ENCODE results near the gene ITGA6.
"Not testable (repeated sequence)": the region's sequence is repeated elsewhere in the genome, so short reads cannot be mapped to it uniquely, and the experiment has no call there.

Gene ITGA6

DNA sequence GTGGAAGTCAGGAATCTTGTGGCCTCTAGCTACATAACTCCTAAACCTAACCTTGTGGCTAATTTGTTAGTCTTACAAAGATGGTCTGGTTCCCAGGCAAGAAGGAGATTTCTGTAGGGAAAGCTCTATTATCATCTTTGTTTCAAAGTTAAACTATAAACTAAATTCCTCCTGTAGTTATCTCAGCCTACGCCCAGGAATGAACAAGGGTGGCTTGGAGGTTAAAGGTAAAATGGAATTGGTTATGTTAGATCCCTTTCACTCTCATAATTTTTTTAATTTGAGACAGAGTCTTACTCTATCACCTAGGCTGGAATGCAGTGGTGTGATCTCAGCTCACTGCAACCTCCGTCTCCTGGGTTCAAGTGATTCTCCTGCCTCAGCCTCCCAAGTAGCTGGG is 103.9 kb downstream of the ITGA6 start:
- DNase-seq: no peak

DNA sequence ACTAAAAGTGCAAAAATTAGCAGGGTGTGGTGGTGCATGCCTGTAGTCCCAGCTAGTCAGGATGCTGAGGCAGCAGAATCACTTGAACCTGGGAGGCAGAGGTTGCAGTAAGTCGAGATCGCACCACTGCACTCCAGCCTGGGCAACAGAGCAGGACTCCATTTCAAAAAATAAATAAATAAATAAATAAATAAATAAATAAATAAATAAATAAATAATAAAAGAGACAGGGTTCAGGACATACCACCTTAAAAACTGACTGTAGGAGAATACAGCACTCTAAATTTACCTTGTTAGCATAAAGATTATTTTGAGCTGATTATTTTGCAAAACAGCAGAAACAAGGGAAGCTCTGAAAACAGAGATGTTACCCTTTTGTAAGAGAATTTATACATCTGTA is 105.1 kb downstream of the ITGA6 start:
- not testable (repeated sequence) for DNase-seq

DNA sequence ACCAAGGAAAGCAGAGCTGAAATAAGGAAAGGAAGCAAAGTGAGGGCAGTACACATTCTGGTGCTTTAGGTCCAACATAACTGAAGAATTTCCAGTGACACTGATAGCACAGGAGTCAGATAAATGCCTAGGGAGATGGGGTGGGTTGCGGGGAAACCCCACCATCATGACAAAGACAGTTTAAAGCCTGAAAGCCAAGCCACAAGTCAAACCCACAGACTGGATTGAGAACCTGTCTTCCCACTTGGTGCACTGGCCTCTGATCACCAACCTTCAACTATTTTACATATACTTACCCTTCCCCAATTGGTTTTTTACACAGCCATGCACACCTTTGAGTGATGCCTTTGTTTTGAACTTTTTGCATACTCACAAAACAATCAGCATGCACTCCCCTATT is 106.3 kb downstream of the ITGA6 start:
- no peak for DNase-seq

DNA sequence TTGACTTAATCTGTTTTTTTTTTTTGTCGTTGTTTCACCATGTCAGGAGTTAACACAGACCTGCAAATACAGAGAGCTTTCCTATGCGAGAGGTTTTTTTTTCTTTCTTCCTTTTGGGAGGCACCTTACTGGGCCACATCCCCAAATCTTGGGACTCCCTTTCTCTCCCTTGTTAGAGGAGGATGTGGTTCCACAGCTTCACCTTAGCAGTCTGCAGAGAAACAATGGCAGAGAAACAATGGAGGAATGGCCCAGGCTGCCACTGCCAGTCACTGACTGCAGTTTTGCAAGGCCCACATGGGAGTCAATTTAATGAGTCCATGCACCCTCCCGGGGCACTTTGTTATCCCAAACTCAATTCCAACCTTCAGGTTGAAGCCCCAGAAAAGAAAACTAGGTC is 107.7 kb downstream of the ITGA6 start:
- DNase-seq: no peak

- not testable (repeated sequence) for DNase-seq
Measured at GRCh38 chr2:172537851-172538250, 110.5 kb downstream of the ITGA6 start.

DNA sequence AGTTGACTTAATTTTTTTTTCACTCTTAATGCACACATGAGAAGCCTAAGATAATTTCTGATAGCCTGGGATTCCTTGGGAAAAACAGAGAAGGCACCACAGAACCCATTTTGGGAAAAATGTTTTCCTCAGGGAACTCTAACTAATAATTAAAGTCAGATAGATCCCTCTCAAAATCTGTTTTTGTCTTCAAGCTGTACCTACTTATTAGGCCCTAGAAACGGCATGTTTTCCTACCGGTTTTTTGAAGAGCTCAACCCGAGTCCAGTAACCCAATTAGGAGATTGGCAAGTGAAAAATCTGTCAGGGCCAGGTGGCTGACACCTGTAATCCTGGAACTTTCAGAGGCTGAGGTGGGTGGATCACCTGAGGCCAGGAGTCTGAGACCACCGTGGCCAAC is 112.4 kb downstream of the ITGA6 start:
- DNase-seq: no peak

DNA sequence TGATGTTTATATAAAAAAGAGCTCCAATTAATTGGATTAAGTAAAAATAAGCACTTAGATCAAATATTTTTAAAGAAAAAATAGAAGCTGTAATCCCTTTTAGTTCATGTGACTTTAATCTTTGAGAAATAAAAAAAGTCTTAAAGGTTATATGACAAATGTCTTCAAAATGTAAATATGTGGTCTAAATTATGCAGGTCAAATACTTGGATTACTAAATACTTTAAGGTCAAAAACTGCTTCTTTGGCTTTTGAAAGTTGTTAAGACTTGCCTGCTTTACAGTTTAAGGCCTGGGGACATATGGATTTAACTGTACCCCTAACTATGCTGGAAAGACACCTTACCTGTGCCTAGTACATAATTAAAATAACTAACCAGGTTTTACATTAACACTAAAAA is 113.0 kb downstream of the ITGA6 start:
- no peak for DNase-seq

DNA sequence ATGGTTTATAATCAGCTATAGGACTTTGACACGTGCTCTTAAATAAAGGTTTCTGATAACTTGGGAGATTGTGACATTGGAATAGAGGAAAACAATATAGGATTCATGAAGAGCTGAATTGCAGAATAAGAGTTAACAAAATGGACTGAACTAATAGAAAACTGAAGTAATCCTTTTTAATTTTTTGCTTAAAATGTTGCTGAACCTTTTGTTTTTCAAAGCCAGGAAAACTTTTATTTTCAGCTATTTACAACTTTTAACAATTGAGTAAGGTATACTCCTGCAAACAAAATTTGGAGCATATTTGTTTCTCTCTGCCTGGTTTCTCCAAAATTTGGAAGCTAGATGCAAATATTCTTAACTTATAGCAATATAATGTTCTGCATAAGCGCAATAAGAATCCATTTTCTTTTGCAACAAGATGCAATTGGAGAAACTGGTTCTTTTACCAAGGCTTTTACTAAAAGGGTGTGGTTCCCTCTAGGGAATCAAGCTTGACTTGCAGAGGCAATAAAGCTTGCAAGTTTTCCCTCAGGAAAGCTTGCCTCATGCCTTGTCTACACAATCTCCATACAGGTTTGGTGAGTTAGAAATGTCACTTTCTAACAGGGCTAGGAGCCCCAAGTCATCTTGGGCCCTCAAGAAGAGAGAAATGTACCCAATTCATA is 118.2 kb downstream of the ITGA6 start:
- peak; percentile 6 for DNase-seq

GRCh38 chr2:172549131-172549530 is 121.7 kb downstream of the ITGA6 start:
- DNase-seq: no peak

DNA sequence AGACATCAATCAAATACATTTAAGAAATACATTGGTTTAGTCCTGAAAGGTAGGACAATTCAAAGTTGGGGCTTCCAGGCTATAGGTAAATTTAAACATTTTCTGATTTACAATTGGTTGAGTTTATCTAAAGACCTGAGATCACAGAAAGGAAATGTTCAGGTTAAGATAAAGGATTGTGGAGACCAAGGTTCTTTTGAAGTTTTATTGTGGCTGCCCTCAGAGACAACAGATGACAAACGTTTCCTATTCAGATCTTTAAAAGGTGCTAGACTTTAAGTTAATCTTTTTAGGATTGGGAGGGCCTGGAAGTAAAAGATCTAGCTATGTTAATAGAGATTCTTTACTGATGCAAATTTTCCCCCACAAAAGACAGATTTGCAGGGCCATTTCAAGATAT is 122.4 kb downstream of the ITGA6 start:
- DNase-seq: not testable (repeated sequence)

DNA sequence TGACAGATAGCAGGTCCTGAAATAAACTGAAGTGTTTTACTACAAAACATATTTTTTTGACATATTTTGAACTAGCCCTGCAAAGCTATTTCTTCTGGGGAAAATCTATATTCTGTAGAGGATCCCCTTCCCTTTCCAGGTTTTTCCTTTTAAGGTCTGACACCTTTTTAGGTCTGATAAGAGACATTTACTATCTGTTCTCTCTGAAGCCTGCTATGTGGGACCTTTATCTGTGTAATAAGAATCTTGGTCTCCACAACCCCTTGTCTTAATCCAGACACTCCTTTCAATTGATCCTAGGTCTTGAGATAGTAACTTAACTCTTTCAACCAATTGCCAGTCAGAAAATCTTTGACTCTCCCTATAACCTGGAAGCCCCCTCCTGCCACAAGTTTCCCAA is 123.0 kb downstream of the ITGA6 start:
- no peak for DNase-seq

- no peak for DNase-seq
Measured at GRCh38 chr2:172551271-172551670, 123.9 kb downstream of the ITGA6 start.

- peak; percentile 2 for DNase-seq
Measured at GRCh38 chr2:172552547-172553291, 125.3 kb downstream of the ITGA6 start.

DNA sequence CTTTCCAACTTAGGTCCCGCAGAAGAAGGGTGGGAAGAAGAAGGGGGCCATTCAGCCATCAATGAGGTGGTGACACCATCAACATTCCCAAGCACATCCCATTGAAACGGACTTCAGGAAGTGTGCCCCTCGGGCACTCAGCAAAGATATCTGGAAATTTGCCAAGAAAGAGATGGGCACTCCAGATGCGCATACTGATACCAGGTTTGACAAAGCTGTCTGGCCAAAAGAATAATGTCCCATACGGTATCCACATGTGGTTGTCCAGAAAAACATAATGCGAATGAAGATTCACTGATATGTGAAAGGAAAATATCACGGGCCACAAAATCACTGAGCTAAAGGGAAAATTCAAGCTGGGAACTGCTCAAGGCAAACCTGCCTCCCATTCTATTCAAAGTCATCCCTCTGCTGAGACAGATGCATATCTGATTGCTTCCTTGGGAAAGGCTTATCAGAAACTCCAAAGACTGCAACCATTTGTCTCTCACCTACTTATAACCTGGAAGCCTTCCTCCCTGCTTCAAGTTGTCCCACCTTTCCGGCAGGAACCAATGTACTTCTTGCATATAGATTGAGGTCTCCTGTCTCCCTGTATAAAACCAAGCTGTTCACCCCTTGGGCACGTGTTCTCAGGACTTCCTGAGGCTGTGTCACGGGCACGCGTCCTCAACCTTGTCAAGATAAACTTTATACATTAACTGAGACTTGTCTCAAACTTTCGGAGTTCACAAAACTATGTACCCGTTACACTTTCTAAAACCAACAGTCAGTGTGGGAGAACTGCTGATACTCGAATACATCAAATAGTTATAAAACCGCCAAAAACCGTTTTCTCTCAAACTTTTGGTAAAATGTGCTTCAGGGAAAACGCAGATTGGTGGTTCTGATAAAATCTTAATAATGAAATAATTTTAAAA is 127.2 kb downstream of the ITGA6 start:
- DNase-seq: peak; percentile 11

DNA sequence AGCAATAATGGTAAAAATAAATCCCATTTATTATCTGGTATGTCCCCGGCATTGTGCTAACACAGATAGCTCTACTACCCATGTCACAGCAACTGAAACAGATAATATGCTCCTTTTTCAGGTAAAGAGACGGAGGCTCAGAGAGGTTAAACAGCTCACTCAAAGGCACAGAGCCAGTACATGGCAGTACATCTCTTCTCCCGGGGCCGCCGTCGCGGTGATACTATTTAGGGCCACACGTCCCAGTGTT is 127.8 kb downstream of the ITGA6 start:
- DNase-seq: no peak
